Measurements from ENCODE around the gene ADD3. TPM values are rescaled to one million over a fixed set of nuclear protein-coding genes. Genes with fewer than 3 reads are reported as not detected.

Gene ADD3
- total and polyA plus RNA-seq, 2 donors (not counting 3 experiments of a cell fraction or from before 2014, with no cell fraction given): 14.9 to 55.2 TPM

DNA sequence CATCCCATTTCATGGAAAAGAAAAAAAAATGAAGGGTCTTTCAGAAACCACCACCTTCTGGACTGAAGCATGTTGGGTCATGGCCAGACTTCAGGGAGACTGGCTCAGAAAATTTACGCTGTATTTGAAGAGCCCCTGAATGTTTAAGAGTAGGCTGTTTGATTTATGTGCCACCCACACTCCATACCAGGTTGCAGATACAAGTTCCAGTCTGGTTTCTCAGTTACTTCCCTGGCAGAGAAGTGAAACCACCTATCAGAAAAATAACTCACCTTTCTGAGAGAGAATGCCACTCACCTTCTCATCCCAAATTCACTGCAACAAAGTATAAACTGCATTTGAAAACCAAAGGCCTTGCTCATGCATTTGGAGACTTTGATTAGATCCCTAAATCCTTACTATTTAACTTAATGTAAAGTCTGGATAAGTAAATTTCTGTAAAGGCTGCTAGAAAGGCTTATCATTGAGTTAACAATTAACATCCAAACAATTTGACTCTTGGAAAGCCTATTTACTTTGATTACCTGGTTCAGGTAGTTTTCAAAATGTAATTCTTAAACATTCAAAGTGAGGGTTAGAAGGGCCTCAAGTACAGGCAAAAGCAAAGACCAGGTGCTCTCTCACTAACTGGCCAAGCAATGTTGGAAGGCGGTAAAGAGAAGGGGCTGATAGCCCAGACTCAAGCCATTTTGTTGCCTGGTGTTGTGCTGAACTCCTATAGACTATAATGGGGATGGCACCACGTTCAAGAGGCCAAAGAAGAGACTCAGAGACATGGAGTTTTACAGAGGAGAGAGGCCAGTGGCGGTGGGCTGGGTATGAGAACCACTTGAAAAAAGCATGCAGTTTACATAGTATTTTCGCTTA lies 12.8 kb upstream of the ADD3 start:
- POLR2A ChIA-PET: no interaction called here
- no peaks in the 10 kb centered on the region for H4K20me1 ChIP-seq (replicated peaks; ENCODE audit: control insufficient read depth, extremely low read depth, insufficient read depth, low read length)
- no peaks in the 10 kb centered on the region for H3K79me2 ChIP-seq (ENCODE audit: control insufficient read depth, insufficient read depth, low read length)
- dilution Hi-C loops (cut with MboI; ENCODE audit: extremely low pct_ligation_motif_present, low sequenced_read_pairs) (no loop called here), intact Hi-C loops (cut with micrococcal nuclease) (no loop called here)
- no peak overlapping the region for H2AFZ ChIP-seq (ENCODE audit: low read depth, low read length)
- no peak overlapping the region for H3K27ac ChIP-seq (ENCODE audit: insufficient read depth, low read depth, low read length)
- H3K4me1 ChIP-seq (ENCODE audit: control insufficient read depth, extremely low read depth, insufficient read depth, low read length): peaks cover 3% of the 10 kb centered on the region
- no peak overlapping the region for H3K4me2 ChIP-seq (ENCODE audit: insufficient read depth, low read length)
- DNase-seq (ENCODE audit: low read depth, low spot score) (no peak), FAIRE-seq (no peak)
- no peaks in the 10 kb centered on the region for H3K27me3 ChIP-seq (ENCODE audit: control insufficient read depth in 2 of 2, insufficient read depth in 2 of 2, low read length in 2 of 2)
- no TSS peak for BruUV-seq (replicated peaks)
- no peaks in the 10 kb centered on the region for H3K9me3 ChIP-seq (replicated peaks; ENCODE audit: control insufficient read depth, insufficient read depth, low read length)
- CTCF ChIA-PET: no interaction called here
- no peaks in the 10 kb centered on the region for H3K9me1 ChIP-seq (replicated peaks; ENCODE audit: control insufficient read depth, extremely low read depth, insufficient read depth, low read length)
- no peak for TF ChIP-seq FOS (IDR thresholded peaks at IDR 0.05; ENCODE audit: borderline replicate concordance, insufficient read depth, low read length)
- TF ChIP-seq, protein P1, sequence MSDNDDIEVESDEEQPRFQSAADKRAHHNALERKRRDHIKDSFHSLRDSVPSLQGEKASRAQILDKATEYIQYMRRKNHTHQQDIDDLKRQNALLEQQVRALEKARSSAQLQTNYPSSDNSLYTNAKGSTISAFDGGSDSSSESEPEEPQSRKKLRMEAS (IDR thresholded peaks at IDR 0.05; ENCODE audit: insufficient read depth, insufficient read length): no peak
- TF ChIP-seq POLR2AphosphoS5 (IDR thresholded peaks at IDR 0.05; ENCODE audit: insufficient read depth, low read depth, low read length): no peak
- no peak for TF ChIP-seq MYC (IDR thresholded peaks at IDR 0.05; ENCODE audit: low read depth, low read length)
- TF ChIP-seq EZH2 (IDR thresholded peaks at IDR 0.05; ENCODE audit: borderline replicate concordance, low read depth, low read length, severe bottlenecking): no peak
- H3K9ac ChIP-seq (replicated peaks; ENCODE audit: extremely low read depth, insufficient read depth, low read length): no peak overlapping the region
- H3K4me3 ChIP-seq (replicated peaks in 1 of 3; ENCODE audit: insufficient read depth in 1 of 3, low read depth in 1 of 3, low read length in 3 of 3): no peak overlapping the region
- H3K36me3 ChIP-seq (ENCODE audit: control insufficient read depth in 2 of 2, extremely low read depth in 1 of 2, insufficient read depth in 2 of 2, low read length in 2 of 2): no peaks in the 10 kb centered on the region

DNA sequence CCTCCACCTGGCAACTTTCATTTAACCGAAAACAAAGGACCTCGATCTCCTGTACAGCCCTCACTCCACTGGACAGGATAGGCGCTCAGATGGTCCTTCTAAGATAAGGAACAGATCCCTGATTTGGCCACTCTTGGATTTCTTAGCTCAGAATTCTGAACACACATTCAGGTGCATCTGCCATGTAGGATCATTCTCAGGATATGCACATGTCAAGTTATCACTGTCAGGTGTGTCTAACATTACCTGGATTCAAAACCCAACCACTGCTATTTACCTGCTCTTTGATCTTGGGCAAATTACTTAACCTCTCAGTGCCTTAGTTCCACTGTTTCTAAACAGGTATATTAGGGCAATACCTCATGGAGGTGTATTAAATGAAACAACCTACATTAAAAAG lies 12.2 kb upstream of the ADD3 start:
- H2AFZ ChIP-seq (ENCODE audit: low read depth, low read length): no peak overlapping the region
- no peaks in the 10 kb centered on the region for H3K9me1 ChIP-seq (replicated peaks; ENCODE audit: control insufficient read depth, extremely low read depth, insufficient read depth, low read length)
- no peak for TF ChIP-seq FOS (IDR thresholded peaks at IDR 0.05; ENCODE audit: borderline replicate concordance, insufficient read depth, low read length)
- TF ChIP-seq EZH2 (IDR thresholded peaks at IDR 0.05; ENCODE audit: borderline replicate concordance, low read depth, low read length, severe bottlenecking): no peak
- TF ChIP-seq GATA2 (IDR thresholded peaks at IDR 0.05; ENCODE audit: insufficient read depth, insufficient read length, low read depth, low read length): no peak
- TF ChIP-seq MYC (IDR thresholded peaks at IDR 0.05; ENCODE audit: low read depth, low read length): no peak
- TF ChIP-seq JUN (IDR thresholded peaks at IDR 0.05; ENCODE audit: borderline replicate concordance, insufficient read depth, insufficient read length, low read depth): no peak
- TF ChIP-seq POLR2AphosphoS5 (IDR thresholded peaks at IDR 0.05; ENCODE audit: insufficient read depth, low read depth, low read length): no peak
- TF ChIP-seq, protein P1 (IDR thresholded peaks at IDR 0.05; ENCODE audit: insufficient read depth, insufficient read length): no peak
- no peaks in the 10 kb centered on the region for H3K9me3 ChIP-seq (replicated peaks; ENCODE audit: control insufficient read depth, insufficient read depth, low read length)
- H3K27ac ChIP-seq (ENCODE audit: insufficient read depth, low read depth, low read length): no peak overlapping the region
- dilution Hi-C loops (cut with MboI; ENCODE audit: extremely low pct_ligation_motif_present, low sequenced_read_pairs) (no loop called here), intact Hi-C loops (cut with micrococcal nuclease) (no loop called here)
- no peaks in the 10 kb centered on the region for H4K20me1 ChIP-seq (replicated peaks; ENCODE audit: control insufficient read depth, extremely low read depth, insufficient read depth, low read length)
- peaks cover 3% of the 10 kb centered on the region for H3K4me1 ChIP-seq (ENCODE audit: control insufficient read depth, extremely low read depth, insufficient read depth, low read length)
- ChIA-PET CTCF (no interaction called here), POLR2A (no interaction called here)
- H3K79me2 ChIP-seq (ENCODE audit: control insufficient read depth, insufficient read depth, low read length): no peaks in the 10 kb centered on the region
- no TSS peak for BruUV-seq (replicated peaks)
- H3K4me2 ChIP-seq (ENCODE audit: insufficient read depth, low read length): no peak overlapping the region
- FAIRE-seq: no peak
- no peak overlapping the region for H3K4me3 ChIP-seq (replicated peaks in 1 of 3; ENCODE audit: insufficient read depth in 1 of 3, low read depth in 1 of 3, low read length in 3 of 3)
- H3K36me3 ChIP-seq (ENCODE audit: control insufficient read depth in 2 of 2, extremely low read depth in 1 of 2, insufficient read depth in 2 of 2, low read length in 2 of 2): no peaks in the 10 kb centered on the region
- H3K9ac ChIP-seq (replicated peaks; ENCODE audit: extremely low read depth, insufficient read depth, low read length): no peak overlapping the region
- DNase-seq (ENCODE audit: low read depth, low spot score): no peak
- H3K27me3 ChIP-seq (ENCODE audit: control insufficient read depth in 2 of 2, insufficient read depth in 2 of 2, low read length in 2 of 2): no peaks in the 10 kb centered on the region
